HG02798 (cell line): ENCODE measurements around the gene NUDT16L1.

Source experiments
- ATAC-seq: cut with Tn5 transposase; IDR thresholded peaks from one replicate; pipeline ENCODE4 v1.9.1; 2021; ENCODE audit warnings: mild to moderate bottlenecking; ENCODE audit not compliant: unreplicated experiment, poor library complexity

The NUDT16L1 gene

GRCh38 chr16:4663777-4664465 lies 29.4 kb upstream of the NUDT16L1 start:
- ATAC-seq = no peak

DNA sequence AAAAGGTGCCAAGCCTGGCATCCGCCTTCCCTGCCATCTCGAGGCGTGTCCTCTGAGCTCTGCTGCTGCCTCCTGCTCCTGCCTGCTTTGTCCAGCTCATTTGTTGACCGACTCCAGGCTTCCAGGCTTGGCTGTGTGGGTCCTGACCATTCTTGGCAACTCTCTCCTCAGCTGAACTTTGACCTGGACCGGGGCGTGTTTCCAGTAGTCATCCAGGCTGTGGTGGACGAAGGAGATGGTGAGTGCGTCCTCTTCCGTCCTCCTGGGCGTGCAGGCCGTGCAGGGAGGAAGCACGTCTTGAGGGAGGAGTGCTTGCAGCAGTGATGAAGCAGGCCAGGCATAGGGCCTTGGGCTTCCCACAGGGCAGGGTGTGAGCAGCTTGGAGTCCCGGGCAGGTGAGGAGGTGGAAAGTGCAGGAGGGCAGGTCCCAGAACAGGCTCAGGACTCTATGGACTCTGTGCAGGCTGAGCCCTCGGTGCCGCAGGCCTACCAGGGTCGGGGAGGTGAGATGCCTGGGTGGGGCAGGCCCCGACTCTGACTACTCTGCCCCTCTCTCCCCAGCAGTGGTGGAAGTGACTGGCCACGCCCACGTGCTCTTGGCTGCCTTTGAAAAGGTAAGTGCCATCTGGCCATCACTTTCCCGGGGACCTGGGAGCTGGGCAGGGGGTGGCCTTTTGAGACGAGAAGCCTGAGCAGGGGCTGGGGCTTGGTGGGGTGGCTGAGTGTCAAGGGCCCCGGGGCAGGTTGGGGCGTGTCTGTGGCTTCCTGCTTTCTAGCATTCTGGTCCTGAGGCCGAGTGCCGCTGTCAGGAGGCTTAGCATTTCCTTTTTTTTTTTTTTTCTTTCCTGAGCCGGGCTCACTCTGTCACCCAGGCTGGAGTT lies 28.6 kb upstream of the NUDT16L1 start:
- ATAC-seq = no peak

- no peak for ATAC-seq
These were observed 26.7 kb upstream of the NUDT16L1 start for GRCh38 chr16:4666537-4667202.

GRCh38 chr16:4667203-4667963 lies 26.0 kb upstream of the NUDT16L1 start:
- ATAC-seq = no peak

GRCh38 chr16:4668313-4668960 lies 24.9 kb upstream of the NUDT16L1 start:
- no peak for ATAC-seq

DNA sequence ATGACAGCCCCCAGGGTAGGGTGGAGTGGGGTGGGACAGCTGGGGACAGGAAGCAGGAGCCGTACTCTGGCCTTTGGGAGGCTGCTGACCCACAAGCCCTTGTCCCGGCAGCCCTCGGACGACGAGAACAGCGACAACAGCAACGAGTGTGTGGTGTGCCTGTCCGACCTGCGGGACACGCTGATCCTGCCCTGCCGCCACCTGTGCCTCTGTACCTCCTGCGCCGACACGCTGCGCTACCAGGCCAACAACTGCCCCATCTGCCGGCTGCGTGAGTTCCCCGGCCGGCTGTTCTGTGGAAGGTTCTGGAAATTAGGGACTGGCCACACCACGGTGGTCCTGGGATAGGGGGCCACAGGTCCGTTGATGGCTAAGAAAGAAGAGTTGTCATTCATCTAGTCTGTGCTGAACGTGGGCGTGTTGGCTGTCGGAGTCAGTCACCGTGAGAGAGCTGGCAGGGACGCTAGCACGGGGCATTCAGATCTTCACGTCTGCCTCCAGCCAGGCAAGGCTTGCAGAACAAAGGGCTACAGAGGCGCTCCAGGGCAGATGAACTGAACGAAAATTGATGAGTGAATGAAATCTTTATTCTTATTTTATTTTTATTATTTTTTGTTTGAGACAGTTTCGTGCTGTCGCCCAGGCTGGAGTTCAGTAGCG lies 19.8 kb upstream of the NUDT16L1 start:
- ATAC-seq = no peak

GRCh38 chr16:4674926-4675530 lies 18.3 kb upstream of the NUDT16L1 start:
- ATAC-seq = no peak

DNA sequence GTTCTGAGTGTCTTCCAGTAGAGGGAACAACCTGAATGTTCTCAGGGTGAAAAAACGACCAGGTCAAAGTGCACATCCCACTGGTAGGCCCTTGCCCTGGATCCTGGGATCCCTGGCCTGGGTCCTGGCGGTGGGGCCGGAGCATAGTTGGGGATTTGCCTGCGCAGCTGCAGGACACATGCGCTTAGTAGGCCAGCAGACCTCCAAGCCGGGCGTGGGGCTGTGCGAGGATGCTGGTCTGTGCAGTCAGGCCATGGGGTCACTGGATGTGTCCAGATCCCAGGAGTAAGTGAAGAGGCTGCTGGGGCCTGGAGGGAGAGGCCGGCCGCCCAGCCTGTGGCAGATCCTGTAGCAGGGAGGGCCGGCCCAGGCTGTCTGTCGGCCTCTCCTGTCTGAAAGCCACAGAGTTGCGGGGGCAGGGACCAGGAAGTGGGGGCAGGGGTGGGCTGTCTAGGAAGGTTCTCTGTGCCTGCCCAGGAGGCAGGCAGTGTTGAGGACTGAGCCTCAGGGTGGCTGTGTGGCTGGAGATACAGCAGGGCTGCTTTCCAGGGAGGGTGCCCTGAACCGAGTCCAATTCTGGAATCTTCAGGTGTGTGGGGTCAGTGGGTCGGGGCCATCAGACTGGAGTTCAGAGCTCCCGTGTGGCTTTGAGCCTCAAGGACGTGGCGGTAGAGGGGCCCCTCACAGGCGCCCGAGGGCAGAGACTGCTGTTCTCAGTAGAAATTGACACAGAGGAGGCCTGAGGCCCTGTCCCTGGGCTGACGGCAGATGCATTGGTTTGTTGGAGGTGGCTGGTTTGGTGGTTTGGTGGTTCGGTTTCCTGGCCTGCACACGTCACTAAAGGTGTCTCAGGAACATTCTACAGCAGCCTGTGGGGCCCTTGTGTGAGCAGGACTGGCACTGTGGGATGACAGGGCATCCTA lies 17.2 kb upstream of the NUDT16L1 start:
- ATAC-seq = no peak

- ATAC-seq = no peak
These were observed 16.5 kb upstream of the NUDT16L1 start for GRCh38 chr16:4676831-4677230.

- no peak for ATAC-seq
These were observed 16.0 kb upstream of the NUDT16L1 start for GRCh38 chr16:4677390-4677789.

- ATAC-seq = no peak
These were observed 15.4 kb upstream of the NUDT16L1 start for GRCh38 chr16:4677994-4678393.

DNA sequence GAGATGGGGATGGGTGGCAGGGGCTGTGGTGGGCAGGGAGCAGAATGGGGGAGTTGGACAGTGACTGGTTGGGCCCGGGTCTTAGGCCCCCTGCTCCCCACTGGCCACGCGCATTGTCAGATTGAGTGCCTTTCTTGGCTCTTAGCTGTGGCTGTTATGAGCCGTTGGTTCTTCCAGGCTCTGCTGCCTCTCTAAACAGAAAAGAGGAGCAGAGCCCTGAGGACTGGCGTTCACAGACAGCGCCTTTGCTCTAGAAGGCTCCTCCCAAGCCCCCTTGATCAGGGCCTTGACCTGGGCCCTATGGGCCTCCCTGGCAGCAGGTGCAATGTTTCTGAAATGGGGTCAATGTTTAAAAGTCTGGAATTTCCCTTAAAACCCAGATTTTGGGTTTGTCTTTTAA lies 14.8 kb upstream of the NUDT16L1 start:
- no peak for ATAC-seq

- no peak for ATAC-seq
These were observed 14.1 kb upstream of the NUDT16L1 start for GRCh38 chr16:4679156-4679849.

GRCh38 chr16:4679850-4680636 lies 13.3 kb upstream of the NUDT16L1 start:
- ATAC-seq = no peak

DNA sequence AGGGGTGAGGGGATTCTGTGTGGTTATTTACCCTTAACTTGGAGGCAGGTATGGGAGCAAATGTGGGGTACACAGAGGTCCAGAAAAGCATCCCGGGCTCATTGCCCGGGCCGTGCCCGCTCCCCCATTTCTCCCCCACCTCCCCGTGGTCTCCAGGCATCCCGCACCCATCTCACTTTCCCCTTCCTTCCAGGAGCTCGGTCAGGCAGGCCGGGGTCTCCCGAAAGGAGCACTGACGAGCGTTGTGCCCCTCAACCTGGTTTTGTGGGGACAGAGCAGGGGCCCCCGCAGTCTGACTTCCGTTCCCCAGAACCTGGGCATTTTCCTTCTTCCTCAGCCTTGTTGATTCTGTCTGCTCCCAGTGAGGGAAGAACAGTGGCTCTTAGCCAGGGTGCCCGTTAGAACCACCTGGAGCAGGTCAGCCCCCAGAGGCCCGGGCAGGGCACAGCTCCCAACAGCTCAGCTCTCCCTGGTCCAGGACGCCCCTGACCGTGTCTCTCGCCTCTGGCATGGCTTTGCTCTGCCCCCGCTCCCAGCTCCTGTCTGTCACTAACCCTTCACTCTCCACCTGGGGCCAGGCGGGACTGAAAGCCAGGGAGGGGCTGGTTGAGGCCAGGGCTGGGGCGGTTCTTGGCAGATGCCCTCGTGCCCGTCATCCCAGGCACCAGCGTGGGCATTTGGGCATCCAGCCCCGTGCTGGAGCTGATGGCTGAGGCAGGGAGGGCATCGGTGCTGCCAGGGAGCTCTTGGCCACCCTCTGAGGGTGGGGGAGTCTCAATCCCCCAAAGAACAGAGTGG lies 12.5 kb upstream of the NUDT16L1 start:
- no peak for ATAC-seq
